SK-N-SH (cell line): ENCODE results near the gene RNMT. TPM values are rescaled to one million over a fixed set of nuclear protein-coding genes. Genes with fewer than 3 reads are reported as not detected.

Source experiments
- CTCF ChIA-PET: fragments of 300-600, 350-600 bp; formaldehyde crosslinking; extraction: SDS; loops from one replicate; lab custom pipeline; 2021; lab: Yijun Ruan, JAX
- POLR2A ChIA-PET: fragments of 350-600 bp; sonication (Branson Sonifier 250); formaldehyde crosslinking; extraction: SDS; loops from one replicate; lab custom pipeline; 2020; ENCODE audit warnings: antibody characterized with exemption, inconsistent platforms; lab: Yijun Ruan, JAX
- DNase-seq: peaks from one replicate; pipeline ENCODE4 v3.0.0; 2012
- H2AFZ ChIP-seq: fragments of 200-600 bp; sonication (generic); 2 replicates; pipeline ENCODE4 v1.8.1; 2016; ENCODE audit warnings: antibody characterized with exemption, mild to moderate bottlenecking, low read depth
- H3F3A ChIP-seq: fragments of 200-600 bp; sonication (generic); replicated peaks from 2 replicates; pipeline ENCODE3; 2016; ENCODE audit warnings: antibody characterized with exemption, mild to moderate bottlenecking; ENCODE audit not compliant: insufficient read depth
- H3K27ac ChIP-seq, 2 experiments: fragments of 200-500 bp in 1 of 2; fragments of 200-600 bp in 1 of 2; sonication (Bioruptor generic) in 1 of 2; sonication (generic), shearing (Covaris generic) in 1 of 2; 2 replicates each; pipeline versions ENCODE4 v1.5.1 to v1.6.1; 2014 to 2016; ENCODE audit warnings: low read depth in 2 of 2, inconsistent platforms in 1 of 2, low read length in 1 of 2, mild to moderate bottlenecking in 1 of 2, mixed read lengths in 1 of 2
- H3K27me3 ChIP-seq: fragments of 200-600 bp; sonication (generic), shearing (Covaris generic); 2 replicates; pipeline ENCODE4 v1.6.1; 2016; ENCODE audit warnings: mixed run types; ENCODE audit not compliant: insufficient read depth
- H3K36me3 ChIP-seq, 2 experiments: fragments of 200-500 bp in 1 of 2; fragments of 200-600 bp in 1 of 2; sonication (Bioruptor generic) in 1 of 2; sonication (generic) in 1 of 2; replicated peaks in 1 of 2; 2 replicates each; pipeline versions ENCODE3 to v1.5.1; 2014 to 2016; ENCODE audit warnings: low read length in 1 of 2, mild to moderate bottlenecking in 1 of 2; ENCODE audit not compliant: insufficient read depth in 2 of 2, control insufficient read depth in 1 of 2
- H3K4me1 ChIP-seq, 2 experiments: fragments of 200-500 bp in 1 of 2; fragments of 200-600 bp in 1 of 2; sonication (Bioruptor generic) in 1 of 2; sonication (generic), shearing (Covaris generic) in 1 of 2; 2 replicates each; pipeline versions ENCODE4 v1.5.1 to v1.6.1; 2014 to 2016; ENCODE audit warnings: low read depth in 1 of 2, low read length in 1 of 2, mixed run types in 1 of 2; ENCODE audit not compliant: insufficient read depth in 2 of 2, control insufficient read depth in 1 of 2
- H3K4me2 ChIP-seq: fragments of 200-600 bp; sonication (generic), shearing (Covaris generic); 2 replicates; pipeline ENCODE4 v1.6.1; 2017; ENCODE audit warnings: mixed run types
- H3K4me3 ChIP-seq, 2 experiments: fragments of 200-500 bp in 1 of 2; fragments of 200-600 bp in 1 of 2; sonication (Bioruptor generic) in 1 of 2; sonication (generic), shearing (Covaris generic) in 1 of 2; 2 replicates each; pipeline versions ENCODE4 v1.5.1 to v1.8.1; 2014 to 2016; ENCODE audit warnings: low read depth in 2 of 2, inconsistent platforms in 1 of 2, low read length in 1 of 2, mild to moderate bottlenecking in 1 of 2, mixed read lengths in 1 of 2, moderate library complexity in 1 of 2
- H3K79me2 ChIP-seq: fragments of 200-600 bp; sonication (generic); 2 replicates; pipeline ENCODE4 v1.8.1; 2017; ENCODE audit warnings: mild to moderate bottlenecking; ENCODE audit not compliant: insufficient read depth
- H3K9ac ChIP-seq: fragments of 200-600 bp; sonication (generic); 2 replicates; pipeline ENCODE4 v1.6.1; 2017; ENCODE audit warnings: mixed run types
- H3K9me2 ChIP-seq: fragments of 200-600 bp; sonication (generic); 2 replicates; pipeline ENCODE4 v1.6.1; 2017; ENCODE audit warnings: mixed run types
- H3K9me3 ChIP-seq: fragments of 200-600 bp; sonication (generic); 2 replicates; pipeline ENCODE4 v1.6.1; 2017; ENCODE audit warnings: mixed run types, mild to moderate bottlenecking, moderate library complexity
- H4K20me1 ChIP-seq: fragments of 200-600 bp; sonication (generic); 2 replicates; pipeline ENCODE4 v1.6.1; 2017; ENCODE audit warnings: mild to moderate bottlenecking, mixed run types; ENCODE audit not compliant: insufficient read depth
- EP300 ChIP-seq, 2 experiments: IDR thresholded peaks; 2 replicates each; pipeline versions ENCODE4 v1.4.0 to v1.6.1; 2012; ENCODE audit warnings: borderline replicate concordance in 1 of 2, low read depth in 1 of 2, low read length in 1 of 2
- EZH2phosphoT487 ChIP-seq: fragments of 200-600 bp; sonication (generic); IDR thresholded peaks from 2 replicates; pipeline ENCODE4 v1.6.1; 2017; ENCODE audit warnings: low read depth, mixed run types, mild to moderate bottlenecking, antibody characterized with exemption, moderate library complexity, borderline replicate concordance
- FOXJ3 ChIP-seq: sonication (generic); formaldehyde crosslinking; IDR thresholded peaks from 2 replicates; pipeline ENCODE4 v1.5.1; 2020; ENCODE audit warnings: mild to moderate bottlenecking, missing genetic modification reagents
- GABPA ChIP-seq: IDR thresholded peaks from 2 replicates; pipeline ENCODE4 v1.4.0; 2012; ENCODE audit warnings: low read depth, mild to moderate bottlenecking
- GATA2 ChIP-seq: sonication (generic); formaldehyde crosslinking; IDR thresholded peaks from 2 replicates; pipeline ENCODE4 v1.5.0; 2020; ENCODE audit warnings: mild to moderate bottlenecking, missing genetic modification reagents
- JUND ChIP-seq: IDR thresholded peaks from 2 replicates; pipeline ENCODE4 v1.4.0; 2012
- MAX ChIP-seq: IDR thresholded peaks from 2 replicates; pipeline ENCODE4 v1.4.0; 2012; ENCODE audit warnings: low read depth
- MXI1 ChIP-seq: IDR thresholded peaks from 2 replicates; pipeline ENCODE4 v1.6.1; 2012; ENCODE audit warnings: mild to moderate bottlenecking, low read depth, low read length, improper control_type of control experiment
- NFIC ChIP-seq: IDR thresholded peaks from 2 replicates; pipeline ENCODE4 v1.4.0; 2012; ENCODE audit warnings: borderline replicate concordance
- NRF1 ChIP-seq: IDR thresholded peaks from 2 replicates; pipeline ENCODE4 v1.6.1; 2012; ENCODE audit warnings: low read depth, mild to moderate bottlenecking, low read length
- POLR2AphosphoS5 ChIP-seq: IDR thresholded peaks from 2 replicates; pipeline ENCODE4 v1.6.1; 2012; ENCODE audit warnings: low read depth, low read length
- RAD21 ChIP-seq: IDR thresholded peaks from 2 replicates; pipeline ENCODE4 v1.6.1; 2012; ENCODE audit warnings: mild to moderate bottlenecking, low read length
- REST ChIP-seq: IDR thresholded peaks from 2 replicates; pipeline ENCODE4 v1.6.1; 2012; ENCODE audit warnings: mild to moderate bottlenecking, low read depth, low read length, moderate library complexity
- RFX5 ChIP-seq: IDR thresholded peaks from 2 replicates; pipeline ENCODE4 v1.6.1; 2012; ENCODE audit warnings: mild to moderate bottlenecking, improper control_type of control experiment, low read length
- RXRA ChIP-seq: IDR thresholded peaks from 2 replicates; pipeline ENCODE4 v1.4.0; 2012; ENCODE audit warnings: low read depth, mild to moderate bottlenecking, borderline replicate concordance
- SIN3A ChIP-seq: IDR thresholded peaks from 2 replicates; pipeline ENCODE4 v1.6.1; 2012; ENCODE audit warnings: low read depth, mild to moderate bottlenecking, low read length, moderate library complexity, borderline replicate concordance
- ZBTB33 ChIP-seq: IDR thresholded peaks from 2 replicates; pipeline ENCODE4 v1.4.0; 2012; ENCODE audit warnings: low read depth, borderline replicate concordance
- WGBS: methylation state at CpG from one replicate; pipeline ENCODE4 v1.1.6; 2017; ENCODE audit warnings: low lambda C conversion rate; 5-methylcytosine and 5-hydroxymethylcytosine counted together
- polyA plus RNA-seq, 3 experiments: library from polyadenylated mRNA; depleted of rRNA; stranded (reverse); fragments of >200 nt; gene quantifications; 2 replicates each; pipeline ENCODE4 v1.2.3, GENCODE V29; 2012
- TF ChIP-seq, protein P1 (sequence below): IDR thresholded peaks from 2 replicates; pipeline ENCODE4; 2012

The RNMT gene
- polyA plus RNA-seq, 1 of the 3 experiments (the other 2 are of a cell fraction), result 12.7 TPM

DNA sequence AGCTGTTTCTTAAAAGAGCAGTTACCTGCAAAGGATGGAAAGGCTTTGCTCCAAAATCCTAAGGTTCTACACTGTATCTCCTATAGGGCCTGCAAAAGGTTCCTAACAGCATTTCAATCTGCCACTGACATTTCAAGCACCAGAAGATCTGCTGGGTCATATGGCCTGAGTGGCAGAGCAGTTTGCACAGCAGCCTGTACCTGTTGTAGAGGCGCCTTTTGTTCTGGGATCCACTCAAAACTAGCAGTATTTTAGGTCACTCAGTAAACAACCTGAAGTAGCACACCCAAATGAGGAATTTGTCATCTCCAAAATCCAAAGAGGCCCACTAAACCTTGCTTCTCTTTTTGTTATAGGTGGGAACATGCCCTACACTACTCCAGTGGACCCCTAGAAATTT is 6.3 kb upstream of the RNMT start:
- Histone ChIP-seq H3K79me2 (peaks cover 96% of the 10 kb centered on the region), H4K20me1 (peaks cover 20% of the 10 kb centered on the region), H3K4me1 (peaks cover 3 to 4% of the 10 kb centered on the region in 2 experiments; a peak in 3 of 4 replicates), H3K27me3 (no peaks in the 10 kb centered on the region), H3F3A (no peaks in the 10 kb centered on the region), H3K9me2 (no peaks in the 10 kb centered on the region), H3K9ac (no peak overlapping the region), H3K36me3 (peaks cover 5 to 10% of the 10 kb centered on the region in 2 experiments), H3K4me3 (no peak overlapping the region), H3K4me2 (no peak overlapping the region), H2AFZ (no peak overlapping the region), H3K27ac (no peak overlapping the region), H3K9me3 (no peaks in the 10 kb centered on the region)
- TF ChIP-seq, protein P1, sequence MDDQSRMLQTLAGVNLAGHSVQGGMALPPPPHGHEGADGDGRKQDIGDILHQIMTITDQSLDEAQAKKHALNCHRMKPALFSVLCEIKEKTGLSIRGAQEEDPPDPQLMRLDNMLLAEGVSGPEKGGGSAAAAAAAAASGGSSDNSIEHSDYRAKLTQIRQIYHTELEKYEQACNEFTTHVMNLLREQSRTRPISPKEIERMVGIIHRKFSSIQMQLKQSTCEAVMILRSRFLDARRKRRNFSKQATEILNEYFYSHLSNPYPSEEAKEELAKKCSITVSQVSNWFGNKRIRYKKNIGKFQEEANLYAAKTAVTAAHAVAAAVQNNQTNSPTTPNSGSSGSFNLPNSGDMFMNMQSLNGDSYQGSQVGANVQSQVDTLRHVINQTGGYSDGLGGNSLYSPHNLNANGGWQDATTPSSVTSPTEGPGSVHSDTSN, result no peak
- TF ChIP-seq RAD21 (no peak), GABPA (no peak), JUND (no peak), ZBTB33 (no peak), EZH2phosphoT487 (no peak), FOXJ3 (CRISPR knock-in tag) (no peak)
- DNase-seq, result no peak
- POLR2A ChIA-PET, result no interaction called here
- no CpG with 5 or more reads among the region's 1 CpG for WGBS
- CTCF ChIA-PET, result no interaction called here

- no peak for DNase-seq
- POLR2A ChIA-PET, result no interaction called here
- Histone ChIP-seq H3F3A (no peaks in the 10 kb centered on the region), H3K27me3 (no peaks in the 10 kb centered on the region), H3K79me2 (peaks cover 98% of the 10 kb centered on the region), H3K9me2 (no peaks in the 10 kb centered on the region), H2AFZ (no peak overlapping the region), H3K27ac (no peak overlapping the region), H3K9me3 (no peaks in the 10 kb centered on the region), H3K4me3 (no peak overlapping the region), H3K9ac (no peak overlapping the region), H3K36me3 (peaks cover 5 to 10% of the 10 kb centered on the region in 2 experiments), H3K4me2 (no peak overlapping the region), H4K20me1 (peaks cover 20% of the 10 kb centered on the region), H3K4me1 (peaks cover 6 to 8% of the 10 kb centered on the region in 2 experiments; a peak in 3 of 4 replicates)
- CTCF ChIA-PET, result no interaction called here
- WGBS, result 94% methylated on average over 1 of the region's 1 CpG
- TF ChIP-seq MAX, result no peak
- TF ChIP-seq REST, result no peak
- TF ChIP-seq MXI1, result no peak
- TF ChIP-seq GATA2 (CRISPR knock-in tag), result no peak
- no peak for TF ChIP-seq ZBTB33
- no peak for TF ChIP-seq NFIC
- no peak for TF ChIP-seq RXRA
- no peak for TF ChIP-seq EP300 (IDR thresholded peaks at IDR 0.05; ENCODE audit: borderline replicate concordance in 1 of 2, low read depth in 1 of 2, low read length in 1 of 2)
- no peak for TF ChIP-seq POLR2AphosphoS5
- TF ChIP-seq FOXJ3 (CRISPR knock-in tag), result no peak
- TF ChIP-seq NRF1, result no peak
- no peak for TF ChIP-seq JUND
- TF ChIP-seq RFX5, result no peak
- TF ChIP-seq SIN3A, result no peak
Measured at GRCh38 chr18:13720847-13721246, 5.6 kb upstream of the RNMT start.
